GM21737 (cell line): Measurements from ENCODE around the gene SMIM9.
"Not testable (repeated sequence)": the region's sequence is repeated elsewhere in the genome, so short reads cannot be mapped to it uniquely, and the experiment has no call there.

Experiments
- ATAC-seq: cut with Tn5 transposase; IDR thresholded peaks from one replicate; pipeline ENCODE4 v1.9.1; 2021; ENCODE audit warnings: mild to moderate bottlenecking, moderate library complexity; ENCODE audit not compliant: unreplicated experiment

The SMIM9 gene

GRCh38 chrX:154834562-154834961 lies at the start of gene SMIM9:
SMIM9 (minus strand) TSS chrX:154834662; CDS start chrX:154830856, 3,806 bp downstream.
- ATAC-seq: no peak

- ATAC-seq: not testable (repeated sequence)
These were observed 49.6 kb upstream of the SMIM9 start for GRCh38 chrX:154884069-154884468.

- ATAC-seq: no peak
These were observed 38.9 kb upstream of the SMIM9 start for GRCh38 chrX:154873329-154873728.

DNA sequence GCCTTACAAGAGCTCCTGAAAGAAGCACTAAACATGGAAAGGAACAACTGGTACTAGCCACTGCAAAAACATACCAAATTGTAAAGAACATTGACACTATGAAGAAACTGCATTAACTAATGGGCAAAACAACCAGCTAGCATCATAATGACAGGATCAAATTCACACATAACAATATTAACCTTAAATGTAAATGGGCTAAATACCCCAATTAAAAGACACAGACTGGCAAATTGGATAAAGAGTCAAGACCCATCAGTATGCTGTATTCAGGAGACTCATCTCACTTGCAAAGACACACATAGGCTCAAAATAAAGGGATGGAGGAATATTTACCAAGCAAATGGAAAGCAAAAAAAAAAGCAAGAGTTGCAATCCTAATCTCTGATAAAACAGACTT lies 34.1 kb upstream of the SMIM9 start:
- not testable (repeated sequence) for ATAC-seq

- no peak for ATAC-seq
These were observed 20.8 kb upstream of the SMIM9 start for GRCh38 chrX:154855256-154855655.

DNA sequence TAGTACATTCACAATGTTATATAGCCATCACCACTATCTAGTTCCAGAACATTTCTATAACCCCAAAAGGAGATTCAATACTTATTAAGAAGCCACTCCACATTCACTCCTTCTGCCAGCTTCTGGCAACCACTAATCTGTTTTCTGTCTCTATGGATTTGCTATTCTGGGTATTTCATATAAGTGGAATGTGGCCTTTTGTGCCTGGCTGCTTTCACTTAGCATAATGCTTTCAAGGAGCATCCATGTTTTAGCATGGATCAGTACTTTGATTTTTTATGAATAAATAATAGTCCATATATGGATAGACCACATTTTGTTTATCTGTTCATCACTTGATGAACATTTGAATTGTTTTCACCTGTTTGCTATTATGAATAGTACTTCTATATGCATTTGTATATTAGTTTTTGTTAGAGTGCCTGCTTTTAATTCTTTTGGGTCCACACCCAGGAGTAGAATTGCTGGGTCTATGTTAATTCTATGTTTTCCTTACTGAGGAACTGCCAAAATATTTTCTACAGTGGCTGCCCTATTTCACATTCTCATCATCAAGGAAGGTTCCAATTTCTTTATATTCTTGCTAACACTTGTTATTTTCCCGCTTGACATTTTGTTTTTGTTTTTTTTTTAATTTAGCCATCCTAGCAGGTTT lies 16.6 kb upstream of the SMIM9 start:
- ATAC-seq: no peak

DNA sequence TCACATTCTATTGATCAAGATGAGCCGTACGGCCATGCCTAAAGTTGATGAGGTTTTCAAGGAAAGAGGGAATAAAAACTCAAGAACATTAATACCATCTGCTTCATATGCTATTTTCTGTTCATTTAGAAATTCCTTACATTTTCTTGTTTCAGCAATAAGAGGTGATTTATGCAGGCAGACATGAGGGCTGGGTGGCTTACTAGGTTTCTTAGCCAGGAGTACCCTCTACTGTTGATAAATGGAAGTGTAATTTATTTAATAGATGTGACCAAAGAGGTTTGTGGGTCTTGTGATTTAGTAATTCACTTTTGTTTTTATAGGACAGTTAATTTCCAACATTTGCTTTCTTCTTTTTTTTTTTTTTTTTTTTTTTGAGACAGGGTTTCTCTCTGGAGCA lies 6.4 kb upstream of the SMIM9 start:
- ATAC-seq: no peak

DNA sequence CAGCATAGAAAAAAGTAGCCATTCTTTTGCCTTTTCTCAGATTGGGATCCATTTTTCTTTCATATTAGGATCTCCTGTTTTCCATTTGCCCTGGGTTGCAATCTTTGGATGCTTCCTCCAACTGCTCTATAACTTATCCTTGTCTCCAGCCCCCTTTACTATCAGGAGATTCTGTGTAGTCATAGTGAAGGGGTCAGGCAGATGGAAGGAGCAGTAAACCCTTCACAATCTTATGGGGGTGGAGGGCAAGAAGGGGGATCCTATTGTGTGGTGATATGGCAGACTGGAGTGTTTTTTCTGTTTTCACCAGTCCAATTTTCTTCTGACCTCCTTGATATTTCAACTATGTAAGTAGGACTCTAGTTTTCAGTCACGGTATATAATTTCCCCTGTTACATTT lies 1.7 kb upstream of the SMIM9 start:
- no peak for ATAC-seq

GRCh38 chrX:154833746-154834274 lies 652 bp downstream of the SMIM9 start:
- no peak for ATAC-seq

GRCh38 chrX:154829926-154830442 lies 4.5 kb downstream of the SMIM9 start:
- ATAC-seq: no peak

DNA sequence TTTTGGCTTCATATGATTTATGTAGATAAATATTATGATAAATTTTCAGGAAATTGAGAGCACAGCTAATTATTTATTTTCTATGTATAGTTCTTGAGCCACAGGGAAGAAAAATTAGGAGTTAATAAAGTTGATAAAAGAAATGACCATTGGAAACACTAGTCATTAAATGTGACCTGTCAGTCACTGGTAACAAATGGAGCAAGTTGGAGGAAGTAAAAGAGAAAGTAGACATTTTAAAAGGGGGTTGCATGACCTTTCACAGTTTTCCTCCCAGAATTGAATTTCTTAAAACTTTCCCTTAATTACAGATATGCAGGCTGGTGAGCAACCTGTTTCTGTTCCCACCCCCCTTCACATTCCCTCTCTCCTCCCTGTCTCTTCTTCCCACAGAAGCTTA lies 5.3 kb downstream of the SMIM9 start:
- no peak for ATAC-seq

GRCh38 chrX:154828016-154828408 lies 6.5 kb downstream of the SMIM9 start:
- ATAC-seq: no peak

- ATAC-seq: peak; percentile 87
These were observed 7.1 kb downstream of the SMIM9 start for GRCh38 chrX:154827194-154828015.

- not testable (repeated sequence) for ATAC-seq
These were observed 8.9 kb downstream of the SMIM9 start for GRCh38 chrX:154825586-154825985.

DNA sequence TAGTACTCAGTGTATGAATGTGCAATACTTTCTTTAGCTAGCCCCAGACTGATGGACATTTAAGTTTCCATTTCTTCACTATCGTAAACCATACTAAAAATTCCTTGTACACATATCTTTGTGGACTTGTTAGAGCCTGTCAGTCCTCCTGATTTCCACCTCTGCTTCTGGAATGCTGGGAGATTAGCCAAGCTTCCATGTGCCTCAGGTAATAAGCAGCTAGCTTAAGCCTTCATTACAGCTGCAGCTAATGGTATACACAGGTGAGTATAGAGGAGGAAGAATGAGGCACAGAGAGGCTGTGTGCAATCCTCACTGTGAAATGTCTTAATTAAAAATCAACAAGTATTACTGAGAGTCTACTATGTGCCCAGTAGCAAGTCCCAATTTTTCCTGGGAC lies 9.8 kb downstream of the SMIM9 start:
- ATAC-seq: no peak

GRCh38 chrX:154822029-154822428 lies 12.4 kb downstream of the SMIM9 start:
- ATAC-seq: no peak

- ATAC-seq: no peak
These were observed 12.9 kb downstream of the SMIM9 start for GRCh38 chrX:154821523-154821922.

GRCh38 chrX:154819771-154820341 lies 14.6 kb downstream of the SMIM9 start:
- ATAC-seq: no peak

GRCh38 chrX:154818916-154819770 lies 15.3 kb downstream of the SMIM9 start:
- no peak for ATAC-seq

DNA sequence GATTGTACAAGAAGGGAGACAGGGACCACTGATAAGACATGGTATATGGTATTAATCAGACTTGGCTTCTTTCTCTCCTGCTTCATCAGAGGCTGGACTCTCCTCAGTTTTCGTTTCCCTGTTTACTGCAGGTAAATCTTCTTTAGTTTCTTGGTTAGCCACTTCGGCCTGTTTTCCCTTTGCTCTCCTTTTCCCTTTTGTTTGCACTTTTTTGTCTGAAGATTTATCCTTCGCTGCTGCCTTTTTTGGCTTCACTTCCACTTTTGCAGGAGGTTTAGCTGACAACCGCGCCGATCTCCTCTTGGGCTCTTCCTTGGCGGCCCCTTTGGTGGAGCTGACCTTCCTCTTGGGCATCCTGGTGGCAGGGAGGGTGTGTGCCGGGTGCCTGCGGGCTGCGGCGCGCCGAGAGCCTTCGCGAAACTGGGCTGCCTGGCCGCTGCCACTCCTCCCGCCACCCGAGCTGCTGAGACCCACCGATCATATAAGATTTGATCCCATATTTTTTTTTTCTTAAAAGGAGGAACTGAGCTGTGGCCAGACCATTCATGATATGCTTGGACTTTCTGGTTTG lies 17.3 kb downstream of the SMIM9 start:
- not testable (repeated sequence) for ATAC-seq
